SHP77 treated with DMSO at 0.1 percent for 48 hours (cell line): ENCODE results near the gene HK3.

Experiments
- DNase-seq: peaks from one replicate; lab custom pipeline; 2025; lab: John Stamatoyannopoulos, UW

The HK3 gene

GRCh38 chr5:176849611-176850227 is 49.4 kb downstream of the HK3 start:
- DNase-seq: no peak

GRCh38 chr5:176848651-176849050 is 50.5 kb downstream of the HK3 start:
- no peak for DNase-seq

- DNase-seq: no peak
Measured at GRCh38 chr5:176847726-176848290, 51.3 kb downstream of the HK3 start.

- no peak for DNase-seq
Measured at GRCh38 chr5:176847148-176847547, 52.0 kb downstream of the HK3 start.

- DNase-seq: no peak
Measured at GRCh38 chr5:176846335-176847140, 52.6 kb downstream of the HK3 start.

- DNase-seq: no peak
Measured at GRCh38 chr5:176845392-176845713, 53.8 kb downstream of the HK3 start.

- DNase-seq: no peak
Measured at GRCh38 chr5:176844706-176845391, 54.3 kb downstream of the HK3 start.

GRCh38 chr5:176844281-176844680 is 54.9 kb downstream of the HK3 start:
- no peak for DNase-seq

GRCh38 chr5:176843673-176844072 is 55.5 kb downstream of the HK3 start:
- no peak for DNase-seq

GRCh38 chr5:176837707-176838115 is 61.4 kb downstream of the HK3 start:
- DNase-seq: no peak

- no peak for DNase-seq
Measured at GRCh38 chr5:176836811-176837706, 62.1 kb downstream of the HK3 start.

- DNase-seq: no peak
Measured at GRCh38 chr5:176835918-176836317, 63.2 kb downstream of the HK3 start.

GRCh38 chr5:176833286-176833685 is 65.9 kb downstream of the HK3 start:
- no peak for DNase-seq

GRCh38 chr5:176832162-176832561 is 67.0 kb downstream of the HK3 start:
- DNase-seq: no peak

- no peak for DNase-seq
Measured at GRCh38 chr5:176831425-176831824, 67.7 kb downstream of the HK3 start.

- DNase-seq: no peak
Measured at GRCh38 chr5:176830995-176831423, 68.1 kb downstream of the HK3 start.
